BE2C (cell line): ENCODE data around the gene VWA5B1.
A peak's percentile ranks its signal among the peaks of the same experiment; 100 is the strongest.

ENCODE experiments used
- DNase-seq: peaks from one replicate; pipeline ENCODE4 v3.0.0-alpha.2; 2020
- H3K27me3 ChIP-seq: fragments of 250-450 bp; sonication (Bioruptor Pico); 2 replicates; pipeline ENCODE4 v1.5.1; 2020; ENCODE audit warnings: mild to moderate bottlenecking
- H3K36me3 ChIP-seq: fragments of 250-450 bp; sonication (Bioruptor Pico); 2 replicates; pipeline ENCODE4 v1.5.1; 2020; ENCODE audit warnings: mild to moderate bottlenecking
- H3K4me1 ChIP-seq: fragments of 250-450 bp; sonication (Bioruptor Pico); 2 replicates; pipeline ENCODE4 v1.5.1; 2020
- H3K4me3 ChIP-seq: 2 replicates; pipeline ENCODE4 v1.5.1; 2011; ENCODE audit warnings: low read depth, low read length
- H3K9me3 ChIP-seq: fragments of 250-450 bp; sonication (Bioruptor Pico); 2 replicates; pipeline ENCODE4 v1.5.1; 2020
- CTCF ChIP-seq: IDR thresholded peaks from 2 replicates; pipeline ENCODE4 v1.5.1; 2012; ENCODE audit warnings: mild to moderate bottlenecking, low read depth, low read length

VWA5B1 gene

GRCh38 chr1:20301463-20302107 lies 10.9 kb downstream of the VWA5B1 start:
- TF ChIP-seq CTCF: no peak
- no peak for DNase-seq
- Histone ChIP-seq H3K27me3 (no peaks in the 10 kb centered on the region), H3K9me3 (no peaks in the 10 kb centered on the region), H3K4me3 (no peak overlapping the region), H3K36me3 (no peaks in the 10 kb centered on the region), H3K4me1 (no peaks in the 10 kb centered on the region)

- no peak for TF ChIP-seq CTCF
These were observed 11.4 kb downstream of the VWA5B1 start for GRCh38 chr1:20302108-20302471.

GRCh38 chr1:20307026-20307425 lies 16.4 kb downstream of the VWA5B1 start:
- TF ChIP-seq CTCF: no peak
- Histone ChIP-seq H3K27me3 (no peaks in the 10 kb centered on the region), H3K4me3 (no peak overlapping the region), H3K36me3 (no peaks in the 10 kb centered on the region), H3K4me1 (peaks cover 4% of the 10 kb centered on the region), H3K9me3 (no peaks in the 10 kb centered on the region)
- no peak for DNase-seq

More at GRCh38 chr1:20302108-20302471, 11.4 kb downstream of the VWA5B1 start:
- H3K4me1 ChIP-seq: no peaks in the 10 kb centered on the region
- H3K9me3 ChIP-seq: no peaks in the 10 kb centered on the region
- H3K27me3 ChIP-seq: no peaks in the 10 kb centered on the region
- DNase-seq: no peak
- no peak overlapping the region for H3K4me3 ChIP-seq
- no peaks in the 10 kb centered on the region for H3K36me3 ChIP-seq

- Histone ChIP-seq H3K27me3 (no peaks in the 10 kb centered on the region), H3K9me3 (no peaks in the 10 kb centered on the region), H3K36me3 (no peaks in the 10 kb centered on the region), H3K4me1 (peaks cover 4% of the 10 kb centered on the region), H3K4me3 (no peak overlapping the region)
- peak; percentile 19 for DNase-seq
- TF ChIP-seq CTCF: no peak
These were observed 17.9 kb downstream of the VWA5B1 start for GRCh38 chr1:20308569-20308968.

- no peak for TF ChIP-seq CTCF
- Histone ChIP-seq H3K4me3 (no peak overlapping the region), H3K27me3 (no peaks in the 10 kb centered on the region), H3K36me3 (no peaks in the 10 kb centered on the region), H3K4me1 (peaks cover 4% of the 10 kb centered on the region), H3K9me3 (no peaks in the 10 kb centered on the region)
- no peak for DNase-seq
These were observed 20.6 kb downstream of the VWA5B1 start for GRCh38 chr1:20311289-20311688.

GRCh38 chr1:20312310-20312709 lies 21.6 kb downstream of the VWA5B1 start:
- Histone ChIP-seq H3K27me3 (no peaks in the 10 kb centered on the region), H3K4me1 (peaks cover 4% of the 10 kb centered on the region), H3K9me3 (no peaks in the 10 kb centered on the region), H3K36me3 (no peaks in the 10 kb centered on the region), H3K4me3 (no peak overlapping the region)
- no peak for DNase-seq
- no peak for TF ChIP-seq CTCF
